Neural cell (in vitro differentiated cells): Measurements from ENCODE around the gene MEOX1. TPM values are rescaled to one million over a fixed set of nuclear protein-coding genes. Genes with fewer than 3 reads are reported as not detected.

Experiments
- H2AFZ ChIP-seq: fragments of 200-600, 300-800 bp; sonication (generic), shearing (Covaris generic); 2 replicates; pipeline ENCODE4 v1.6.0; 2014; ENCODE audit warnings: low read depth, mild to moderate bottlenecking, antibody characterized with exemption, low read length, moderate library complexity
- H3F3A ChIP-seq: fragments of 200-600 bp; shearing (Covaris generic); 2 replicates; pipeline ENCODE4 v1.6.1; 2016; ENCODE audit warnings: mild to moderate bottlenecking, moderate library complexity, mixed read lengths, antibody characterized with exemption, low read length; ENCODE audit not compliant: insufficient read depth, poor library complexity, severe bottlenecking
- H3K27ac ChIP-seq: fragments of 200-600, 300-800 bp; sonication (generic), shearing (Covaris generic); 2 replicates; pipeline ENCODE4 v1.5.1; 2014; ENCODE audit warnings: mild to moderate bottlenecking, low read length, moderate library complexity
- H3K27me3 ChIP-seq: fragments of 300-800, 200-600 bp; sonication (generic), shearing (Covaris generic); 2 replicates; pipeline ENCODE4 v1.6.0; 2014; ENCODE audit warnings: mild to moderate bottlenecking, low read depth, low read length, moderate library complexity; ENCODE audit not compliant: insufficient read depth
- H3K36me3 ChIP-seq: fragments of 300-800, 200-600 bp; sonication (generic), shearing (Covaris generic); 2 replicates; pipeline ENCODE4 v1.5.1; 2014; ENCODE audit warnings: mild to moderate bottlenecking, antibody characterized with exemption, low read length, moderate library complexity; ENCODE audit not compliant: insufficient read depth
- H3K4me2 ChIP-seq: fragments of 300-800, 200-600 bp; sonication (generic), shearing (Covaris generic); 2 replicates; pipeline ENCODE4 v1.6.0; 2014; ENCODE audit warnings: mild to moderate bottlenecking, low read length
- H3K4me3 ChIP-seq: fragments of 300-800, 200-600 bp; sonication (generic), shearing (Covaris generic); 2 replicates; pipeline ENCODE4 v1.5.1; 2014; ENCODE audit warnings: mild to moderate bottlenecking, low read length, moderate library complexity
- H3K79me2 ChIP-seq: fragments of 200-600 bp; shearing (Covaris generic); replicated peaks from 2 replicates; pipeline ENCODE4 v1.6.0; 2014; ENCODE audit warnings: mild to moderate bottlenecking, low read length, moderate library complexity; ENCODE audit not compliant: insufficient read depth
- H3K9ac ChIP-seq: fragments of 300-800, 200-600 bp; sonication (generic), shearing (Covaris generic); 2 replicates; pipeline ENCODE4 v1.6.1; 2016; ENCODE audit warnings: mild to moderate bottlenecking, low read length, mixed read lengths
- H3K9me2 ChIP-seq: fragments of 200-600 bp; shearing (Covaris generic); 2 replicates; pipeline ENCODE4 v1.6.1; 2016; ENCODE audit warnings: mild to moderate bottlenecking, low read length, mixed read lengths; ENCODE audit not compliant: insufficient read depth
- H3K9me3 ChIP-seq: fragments of 200-600, 300-800 bp; sonication (generic), shearing (Covaris generic); 2 replicates; pipeline ENCODE4 v1.6.1; 2016; ENCODE audit warnings: mild to moderate bottlenecking, mixed run types, low read length, moderate library complexity, mixed read lengths
- H4K20me1 ChIP-seq: fragments of 200-600 bp; shearing (Covaris generic); 2 replicates; pipeline ENCODE4 v1.6.1; 2016; ENCODE audit warnings: mild to moderate bottlenecking, mixed run types; ENCODE audit not compliant: insufficient read depth
- EP300 ChIP-seq: fragments of 450-650 bp; conservative IDR thresholded peaks from 2 replicates; pipeline ENCODE4 v1.6.1; 2014; ENCODE audit warnings: antibody characterized with exemption, mild to moderate bottlenecking, moderate library complexity; ENCODE audit not compliant: poor library complexity, severe bottlenecking
- EZH2 ChIP-seq: fragments of 200-600, 300-800 bp; shearing (Covaris generic), sonication (generic); IDR thresholded peaks from 2 replicates; pipeline ENCODE4 v1.6.1; 2014; ENCODE audit warnings: antibody characterized with exemption, low read length, borderline replicate concordance, mild to moderate bottlenecking; ENCODE audit not compliant: insufficient read depth, poor library complexity, severe bottlenecking
- MXI1 ChIP-seq: fragments of 450-650 bp; conservative IDR thresholded peaks from 2 replicates; pipeline ENCODE4 v1.6.1; 2014; ENCODE audit warnings: antibody characterized with exemption, mild to moderate bottlenecking; ENCODE audit not compliant: poor library complexity, severe bottlenecking
- POLR2AphosphoS5 ChIP-seq: IDR thresholded peaks from 2 replicates; pipeline ENCODE4 v1.6.1; 2012
- RAD21 ChIP-seq: fragments of 450-650 bp; conservative IDR thresholded peaks from 2 replicates; pipeline ENCODE4 v1.6.1; 2014; ENCODE audit warnings: antibody characterized with exemption, mild to moderate bottlenecking, moderate library complexity
- TAF1 ChIP-seq: IDR thresholded peaks from 2 replicates; pipeline ENCODE4 v1.6.1; 2012; ENCODE audit warnings: low read depth
- polyA plus RNA-seq: library from polyadenylated mRNA; depleted of rRNA; stranded (reverse); fragments of >200 nt; gene quantifications from 2 replicates; pipeline ENCODE4 v1.2.3, GENCODE V29; 2014
- TF ChIP-seq, protein P1 (sequence below): IDR thresholded peaks from 2 replicates; pipeline ENCODE4 v1.6.1; 2012; ENCODE audit warnings: borderline replicate concordance
- TF ChIP-seq, protein P2 (sequence below): fragments of 450-650 bp; IDR thresholded peaks from 2 replicates; pipeline ENCODE4 v1.5.1; 2014; ENCODE audit warnings: antibody characterized with exemption, mild to moderate bottlenecking, moderate library complexity; ENCODE audit not compliant: poor library complexity, severe bottlenecking

Gene MEOX1
- polyA plus RNA-seq, 1 donor from 2014 or later, result 0.50 TPM

DNA sequence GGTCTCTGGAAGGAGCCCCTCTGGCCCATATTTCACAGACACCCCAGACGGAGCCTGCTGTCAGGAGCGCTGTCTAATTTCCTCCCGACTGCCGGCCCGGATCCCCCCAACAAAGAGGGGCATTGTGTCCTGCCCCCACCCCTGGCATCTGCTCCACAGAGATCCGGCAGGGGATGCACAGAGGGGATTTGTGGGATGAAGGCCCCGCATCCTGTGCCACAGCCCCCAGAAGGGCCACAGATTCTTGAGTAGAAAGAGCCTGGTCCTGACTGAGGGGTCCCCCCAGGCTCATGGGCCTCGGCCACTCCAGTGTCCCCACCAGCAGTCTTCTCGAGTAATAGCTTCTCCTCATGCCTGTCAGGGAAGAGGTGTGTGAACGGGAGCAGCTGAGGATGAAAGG, 29.5 kb downstream of the MEOX1 start:
- no peaks in the 10 kb centered on the region for H3K36me3 ChIP-seq
- no peak overlapping the region for H2AFZ ChIP-seq
- H3K9me2 ChIP-seq, result no peaks in the 10 kb centered on the region
- no peaks in the 10 kb centered on the region for H3K79me2 ChIP-seq
- H3K27me3 ChIP-seq, result no peaks in the 10 kb centered on the region
- TF ChIP-seq, protein P1, sequence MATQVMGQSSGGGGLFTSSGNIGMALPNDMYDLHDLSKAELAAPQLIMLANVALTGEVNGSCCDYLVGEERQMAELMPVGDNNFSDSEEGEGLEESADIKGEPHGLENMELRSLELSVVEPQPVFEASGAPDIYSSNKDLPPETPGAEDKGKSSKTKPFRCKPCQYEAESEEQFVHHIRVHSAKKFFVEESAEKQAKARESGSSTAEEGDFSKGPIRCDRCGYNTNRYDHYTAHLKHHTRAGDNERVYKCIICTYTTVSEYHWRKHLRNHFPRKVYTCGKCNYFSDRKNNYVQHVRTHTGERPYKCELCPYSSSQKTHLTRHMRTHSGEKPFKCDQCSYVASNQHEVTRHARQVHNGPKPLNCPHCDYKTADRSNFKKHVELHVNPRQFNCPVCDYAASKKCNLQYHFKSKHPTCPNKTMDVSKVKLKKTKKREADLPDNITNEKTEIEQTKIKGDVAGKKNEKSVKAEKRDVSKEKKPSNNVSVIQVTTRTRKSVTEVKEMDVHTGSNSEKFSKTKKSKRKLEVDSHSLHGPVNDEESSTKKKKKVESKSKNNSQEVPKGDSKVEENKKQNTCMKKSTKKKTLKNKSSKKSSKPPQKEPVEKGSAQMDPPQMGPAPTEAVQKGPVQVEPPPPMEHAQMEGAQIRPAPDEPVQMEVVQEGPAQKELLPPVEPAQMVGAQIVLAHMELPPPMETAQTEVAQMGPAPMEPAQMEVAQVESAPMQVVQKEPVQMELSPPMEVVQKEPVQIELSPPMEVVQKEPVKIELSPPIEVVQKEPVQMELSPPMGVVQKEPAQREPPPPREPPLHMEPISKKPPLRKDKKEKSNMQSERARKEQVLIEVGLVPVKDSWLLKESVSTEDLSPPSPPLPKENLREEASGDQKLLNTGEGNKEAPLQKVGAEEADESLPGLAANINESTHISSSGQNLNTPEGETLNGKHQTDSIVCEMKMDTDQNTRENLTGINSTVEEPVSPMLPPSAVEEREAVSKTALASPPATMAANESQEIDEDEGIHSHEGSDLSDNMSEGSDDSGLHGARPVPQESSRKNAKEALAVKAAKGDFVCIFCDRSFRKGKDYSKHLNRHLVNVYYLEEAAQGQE, result no peak
- TF ChIP-seq EZH2 (no peak), MXI1 (no peak), TAF1 (no peak), EP300 (no peak)
- TF ChIP-seq, protein P2, sequence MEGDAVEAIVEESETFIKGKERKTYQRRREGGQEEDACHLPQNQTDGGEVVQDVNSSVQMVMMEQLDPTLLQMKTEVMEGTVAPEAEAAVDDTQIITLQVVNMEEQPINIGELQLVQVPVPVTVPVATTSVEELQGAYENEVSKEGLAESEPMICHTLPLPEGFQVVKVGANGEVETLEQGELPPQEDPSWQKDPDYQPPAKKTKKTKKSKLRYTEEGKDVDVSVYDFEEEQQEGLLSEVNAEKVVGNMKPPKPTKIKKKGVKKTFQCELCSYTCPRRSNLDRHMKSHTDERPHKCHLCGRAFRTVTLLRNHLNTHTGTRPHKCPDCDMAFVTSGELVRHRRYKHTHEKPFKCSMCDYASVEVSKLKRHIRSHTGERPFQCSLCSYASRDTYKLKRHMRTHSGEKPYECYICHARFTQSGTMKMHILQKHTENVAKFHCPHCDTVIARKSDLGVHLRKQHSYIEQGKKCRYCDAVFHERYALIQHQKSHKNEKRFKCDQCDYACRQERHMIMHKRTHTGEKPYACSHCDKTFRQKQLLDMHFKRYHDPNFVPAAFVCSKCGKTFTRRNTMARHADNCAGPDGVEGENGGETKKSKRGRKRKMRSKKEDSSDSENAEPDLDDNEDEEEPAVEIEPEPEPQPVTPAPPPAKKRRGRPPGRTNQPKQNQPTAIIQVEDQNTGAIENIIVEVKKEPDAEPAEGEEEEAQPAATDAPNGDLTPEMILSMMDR, result no peak
- no peaks in the 10 kb centered on the region for H3F3A ChIP-seq
- no peak overlapping the region for H3K4me2 ChIP-seq
- no peak overlapping the region for H3K4me3 ChIP-seq
- H3K27ac ChIP-seq, result no peak overlapping the region
- H3K9ac ChIP-seq, result no peak overlapping the region
- no peaks in the 10 kb centered on the region for H3K9me3 ChIP-seq
- no peaks in the 10 kb centered on the region for H4K20me1 ChIP-seq

DNA sequence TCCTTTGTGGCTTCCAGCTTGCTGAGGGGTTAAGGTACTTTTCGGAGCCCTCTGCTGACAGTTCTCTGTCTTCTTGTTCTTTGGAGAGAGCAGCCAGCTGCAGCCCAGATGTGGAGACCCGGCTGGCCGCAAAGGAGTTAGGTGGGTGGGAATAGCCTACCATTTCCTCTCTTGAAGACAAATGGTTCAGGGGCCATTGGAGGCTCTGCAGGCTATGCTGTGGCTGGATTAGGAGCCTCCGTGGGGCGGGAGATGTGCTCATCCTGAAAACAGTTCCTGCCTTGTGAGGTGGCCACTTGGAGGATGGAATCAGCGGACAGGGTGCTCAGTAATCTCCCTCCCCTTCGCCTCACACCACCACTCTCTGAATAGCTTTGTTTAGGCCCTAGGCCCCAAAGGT, 30.3 kb downstream of the MEOX1 start:
- TF ChIP-seq MXI1, result no peak
- TF ChIP-seq EZH2, result no peak
- TF ChIP-seq TAF1, result no peak
- no peak for TF ChIP-seq POLR2AphosphoS5
- TF ChIP-seq RAD21, result no peak
- no peak for TF ChIP-seq EP300
- TF ChIP-seq, protein P2, result no peak
- TF ChIP-seq, protein P1, result no peak
- no peak overlapping the region for H3K4me2 ChIP-seq
- no peak overlapping the region for H3K27ac ChIP-seq
- H3F3A ChIP-seq, result no peaks in the 10 kb centered on the region
- no peaks in the 10 kb centered on the region for H3K36me3 ChIP-seq
- H3K79me2 ChIP-seq, result no peaks in the 10 kb centered on the region
- no peak overlapping the region for H3K9ac ChIP-seq
- H2AFZ ChIP-seq, result no peak overlapping the region
- no peak overlapping the region for H3K4me3 ChIP-seq
- no peaks in the 10 kb centered on the region for H3K9me2 ChIP-seq
- H3K9me3 ChIP-seq, result no peaks in the 10 kb centered on the region
- H3K27me3 ChIP-seq, result no peaks in the 10 kb centered on the region
- H4K20me1 ChIP-seq, result no peaks in the 10 kb centered on the region
